ENCODE data around the gene DUSP2.

GRCh38 chr2:96164459-96165184 is 19.4 kb upstream of the DUSP2 start:
- TF ChIP-seq POLR2AphosphoS5 (IDR thresholded peaks at IDR 0.05) (no peak), CTCF (IDR thresholded peaks at IDR 0.05) (no peak), POLR2A (IDR thresholded peaks at IDR 0.05) (no peak), EP300 (IDR thresholded peaks at IDR 0.05) (no peak)
